CD4-positive, alpha-beta T cell (primary cell): ENCODE measurements around the gene VGF. TPM values are rescaled to one million over a fixed set of nuclear protein-coding genes. Genes with fewer than 3 reads are reported as not detected.

Experiments used
- ATAC-seq: fragments of 200-7000 bp; cut with Tn5 transposase; one replicate; pipeline ENCODE4 v1.10.0; 2022; ENCODE audit warnings: mild to moderate bottlenecking; ENCODE audit not compliant: poor library complexity
- CTCF ChIA-PET: fragments of 350-600 bp; sonication (Branson Sonifier 250); formaldehyde crosslinking; loops from one replicate; lab custom pipeline; 2021; ENCODE audit warnings: antibody characterized with exemption, inconsistent platforms; lab: Charles Lee
- POLR2A ChIA-PET: fragments of 350-600 bp; sonication (Branson Sonifier 250); formaldehyde crosslinking; loops from one replicate; lab custom pipeline; 2021; ENCODE audit warnings: antibody characterized with exemption, inconsistent platforms; lab: Charles Lee
- DNase-seq, 14 experiments: peaks; one replicate each; pipeline ENCODE4 v3.0.0-alpha.2; 2013 to 2020; ENCODE audit warnings: mixed read lengths in 2 of 14
- H3K27ac ChIP-seq, 2 donors: one replicate each; pipeline versions ENCODE4 v1.5.1 to v1.7.0; 2013; ENCODE audit warnings: low read length in 2 of 2, low read depth in 1 of 2, mild to moderate bottlenecking in 1 of 2
- H3K27me3 ChIP-seq, 2 experiments: 1 replicate in 1 of 2; 2 replicates in 1 of 2; pipeline versions ENCODE4 v1.6.1 to v1.7.0; 2013; ENCODE audit warnings: low read length in 2 of 2, control low read depth in 1 of 2, mild to moderate bottlenecking in 1 of 2, moderate library complexity in 1 of 2; ENCODE audit not compliant: insufficient read depth in 2 of 2, control insufficient read depth in 1 of 2
- H3K36me3 ChIP-seq: one replicate; pipeline ENCODE4 v1.6.1; 2013; ENCODE audit warnings: low read length, control low read depth; ENCODE audit not compliant: insufficient read depth
- H3K4me1 ChIP-seq: one replicate; pipeline ENCODE4 v1.6.1; 2013; ENCODE audit warnings: low read length, control low read depth; ENCODE audit not compliant: insufficient read depth
- H3K4me3 ChIP-seq: one replicate; pipeline ENCODE4 v1.5.1; 2013; ENCODE audit warnings: mild to moderate bottlenecking, low read length, moderate library complexity
- H3K9me3 ChIP-seq, 2 experiments: 1 replicate in 1 of 2; 2 replicates in 1 of 2; pipeline versions ENCODE4 v1.6.1 to v1.7.0; 2013; ENCODE audit warnings: low read length in 2 of 2, mild to moderate bottlenecking in 2 of 2, control low read depth in 1 of 2, moderate library complexity in 1 of 2; ENCODE audit not compliant: control insufficient read depth in 1 of 2, insufficient read depth in 1 of 2
- H3K27ac Mint-ChIP-seq: one replicate; pipeline ENCODE4 v1.8.0; 2020; ENCODE audit warnings: mixed read lengths
- H3K27me3 Mint-ChIP-seq: one replicate; pipeline ENCODE4 v1.8.0; 2021; ENCODE audit warnings: mixed read lengths
- H3K36me3 Mint-ChIP-seq: one replicate; pipeline ENCODE4 v1.8.0; 2021; ENCODE audit warnings: low read depth, mixed read lengths
- H3K4me1 Mint-ChIP-seq: one replicate; pipeline ENCODE4 v1.8.0; 2021; ENCODE audit warnings: low read depth, mixed read lengths
- H3K4me3 Mint-ChIP-seq: one replicate; pipeline ENCODE4 v1.8.0; 2020; ENCODE audit warnings: mild to moderate bottlenecking, mixed read lengths
- H3K9me3 Mint-ChIP-seq: one replicate; pipeline ENCODE4 v1.8.0; 2020; ENCODE audit warnings: mixed read lengths
- intact Hi-C, 2 experiments: fragments of 100-400 bp; cut with DNase I in 1 of 2; cut with micrococcal nuclease in 1 of 2; formaldehyde crosslinking; loops; one replicate each; pipeline versions ENCODE4 v1.15.1 to v1.9.0; 2023 to 2025; cut with DNase I, micrococcal nuclease
- total RNA-seq, 174 experiments: library from RNA in 2 of 174; stranded (reverse) in 2 of 174; gene quantifications; one replicate each; pipeline ENCODE4 v1.2.3 and lab custom pipeline; 2021 to 2026
- TF ChIP-seq, protein P1 (sequence below): fragments of 200-600 bp; IDR thresholded peaks from one replicate; pipeline ENCODE4 v1.8.0; 2022; ENCODE audit warnings: antibody characterized with exemption, mild to moderate bottlenecking

VGF gene
- total RNA-seq, 2 experiments from 2014 or later = not detected

DNA sequence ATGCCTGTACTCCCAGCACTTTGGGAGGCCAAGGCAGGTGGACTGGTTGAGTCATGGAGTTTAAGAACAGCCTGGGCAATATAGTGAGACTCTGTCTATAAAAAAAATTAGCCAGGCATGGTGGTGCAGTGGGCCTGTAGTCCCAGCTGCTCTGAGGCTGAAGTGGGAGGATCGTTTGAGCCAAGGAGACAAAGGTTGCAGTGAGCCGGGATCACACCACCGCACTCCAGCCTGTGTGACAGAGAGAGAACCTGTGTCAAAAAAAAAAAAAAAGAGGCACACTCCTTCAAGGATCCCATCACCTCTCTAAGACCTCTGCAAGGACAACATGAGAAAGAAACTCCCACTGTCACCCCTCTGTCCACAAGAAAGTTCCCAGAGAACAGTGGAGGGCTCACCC, 10.3 kb upstream of the VGF start:
- Histone ChIP-seq H3K4me3 (no peak overlapping the region), H3K27ac (no peak overlapping the region), H3K36me3 (no peaks in the 10 kb centered on the region), H3K9me3 (peaks cover 0 to 30% of the 10 kb centered on the region in 2 experiments), H3K27me3 (peaks cover 89 to 97% of the 10 kb centered on the region in 2 experiments), H3K4me1 (peaks cover 58% of the 10 kb centered on the region)
- DNase-seq (no peak), ATAC-seq (no peak)
- Mint-ChIP-seq H3K4me3 (no peak overlapping the region), H3K9me3 (no peaks in the 10 kb centered on the region), H3K36me3 (no peaks in the 10 kb centered on the region), H3K27ac (no peak overlapping the region), H3K27me3 (peaks cover 86% of the 10 kb centered on the region), H3K4me1 (peaks cover 39% of the 10 kb centered on the region)
- intact Hi-C loops = no loop called here
- TF ChIP-seq, protein P1, sequence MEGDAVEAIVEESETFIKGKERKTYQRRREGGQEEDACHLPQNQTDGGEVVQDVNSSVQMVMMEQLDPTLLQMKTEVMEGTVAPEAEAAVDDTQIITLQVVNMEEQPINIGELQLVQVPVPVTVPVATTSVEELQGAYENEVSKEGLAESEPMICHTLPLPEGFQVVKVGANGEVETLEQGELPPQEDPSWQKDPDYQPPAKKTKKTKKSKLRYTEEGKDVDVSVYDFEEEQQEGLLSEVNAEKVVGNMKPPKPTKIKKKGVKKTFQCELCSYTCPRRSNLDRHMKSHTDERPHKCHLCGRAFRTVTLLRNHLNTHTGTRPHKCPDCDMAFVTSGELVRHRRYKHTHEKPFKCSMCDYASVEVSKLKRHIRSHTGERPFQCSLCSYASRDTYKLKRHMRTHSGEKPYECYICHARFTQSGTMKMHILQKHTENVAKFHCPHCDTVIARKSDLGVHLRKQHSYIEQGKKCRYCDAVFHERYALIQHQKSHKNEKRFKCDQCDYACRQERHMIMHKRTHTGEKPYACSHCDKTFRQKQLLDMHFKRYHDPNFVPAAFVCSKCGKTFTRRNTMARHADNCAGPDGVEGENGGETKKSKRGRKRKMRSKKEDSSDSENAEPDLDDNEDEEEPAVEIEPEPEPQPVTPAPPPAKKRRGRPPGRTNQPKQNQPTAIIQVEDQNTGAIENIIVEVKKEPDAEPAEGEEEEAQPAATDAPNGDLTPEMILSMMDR = no peak
- ChIA-PET CTCF (interaction anchor here (1.1 kb wide), 2 partner anchors 17 to 23 kb away, joined by 3 read pairs; no protein-coding TSS in a partner anchor), POLR2A (no interaction called here)

DNA sequence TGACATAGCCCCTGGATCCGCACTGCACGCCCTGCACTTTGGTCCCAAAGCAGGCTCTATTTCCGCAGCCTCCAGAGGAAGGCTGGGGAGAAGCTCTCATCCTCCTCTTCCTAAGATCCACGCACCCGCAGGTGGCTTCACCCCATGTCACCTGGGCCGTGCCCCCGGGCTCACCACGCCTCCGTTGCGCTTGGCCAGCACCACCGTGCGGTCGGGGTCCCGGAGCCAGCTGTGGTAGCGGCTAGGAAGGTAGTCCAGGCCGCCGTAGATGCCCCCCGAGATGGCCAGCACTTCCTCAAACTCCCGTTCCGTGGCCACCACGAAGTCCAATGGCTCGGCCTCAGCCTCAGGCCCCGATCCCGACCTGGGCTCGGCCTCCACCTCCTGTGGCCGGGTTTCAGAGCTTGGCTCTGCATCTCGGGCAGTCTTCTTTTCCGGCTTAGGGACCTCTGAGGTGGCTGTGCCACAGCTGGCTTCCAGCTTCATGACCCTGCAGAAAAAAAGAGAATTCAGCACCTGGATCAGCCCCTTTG, 9.0 kb upstream of the VGF start:
- Mint-ChIP-seq H3K4me3 (peak overlapping the region; percentile 71), H3K36me3 (no peaks in the 10 kb centered on the region), H3K27me3 (peaks cover 93% of the 10 kb centered on the region), H3K4me1 (peaks cover 51% of the 10 kb centered on the region), H3K9me3 (no peaks in the 10 kb centered on the region), H3K27ac (no peak overlapping the region)
- TF ChIP-seq, protein P1 = no peak
- CTCF ChIA-PET = interaction anchor here (1.7 to 2.1 kb wide), 2 partner anchors 12 to 30 kb away, joined by 4 to 9 read pairs; no protein-coding TSS in a partner anchor
- intact Hi-C loops = no loop called here
- Histone ChIP-seq H3K9me3 (peaks cover 0 to 30% of the 10 kb centered on the region in 2 experiments), H3K27ac (no peak overlapping the region), H3K36me3 (no peaks in the 10 kb centered on the region), H3K4me3 (no peak overlapping the region), H3K4me1 (peaks cover 58% of the 10 kb centered on the region), H3K27me3 (peaks cover 94 to 97% of the 10 kb centered on the region in 2 experiments)
- POLR2A ChIA-PET = interaction anchor here (1.1 to 1.3 kb wide), 3 partner anchors 44 to 285 kb away, joined by 3 to 4 read pairs (median 3); partner anchors contain the start of genes UFSP1 and ZNHIT1
- ATAC-seq (no peak), DNase-seq (no peak)

DNA sequence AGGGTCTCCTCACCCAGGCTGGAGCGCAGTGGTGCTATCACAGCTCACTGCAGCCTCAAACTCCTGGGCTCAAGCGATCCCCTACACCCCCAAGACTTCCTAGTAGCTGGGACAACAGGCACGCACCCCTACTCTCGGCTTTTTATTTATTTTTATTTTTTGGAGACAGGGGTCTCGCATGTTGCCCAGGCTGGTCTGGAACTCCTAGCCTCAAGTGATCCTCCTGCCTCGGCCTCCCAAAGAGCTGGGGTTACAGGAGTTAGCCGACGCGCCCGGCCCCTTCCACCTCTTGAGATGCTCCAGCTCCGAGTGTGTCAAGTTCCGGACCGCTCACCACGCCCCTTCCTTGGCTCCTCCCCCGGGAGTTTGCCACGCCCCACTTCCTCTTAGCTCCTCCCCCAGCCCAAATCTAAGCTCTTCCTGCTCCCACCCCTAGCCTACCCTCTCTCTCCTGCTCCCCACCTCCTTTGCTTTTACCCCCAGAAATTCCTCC, 8.4 kb upstream of the VGF start:
- Histone ChIP-seq H3K4me3 (no peak overlapping the region), H3K4me1 (peaks cover 58% of the 10 kb centered on the region), H3K27ac (no peak overlapping the region), H3K36me3 (no peaks in the 10 kb centered on the region), H3K9me3 (peaks cover 0 to 32% of the 10 kb centered on the region in 2 experiments), H3K27me3 (peaks cover 96 to 99% of the 10 kb centered on the region in 2 experiments)
- H3K27me3 Mint-ChIP-seq = peaks cover 91% of the 10 kb centered on the region
- ChIA-PET CTCF (interaction anchor here (1.7 to 2.1 kb wide), 2 partner anchors 13 to 30 kb away, joined by 4 to 9 read pairs; no protein-coding TSS in a partner anchor), POLR2A (interaction anchor here (1.1 to 1.3 kb wide), 3 partner anchors 44 to 284 kb away, joined by 3 to 4 read pairs (median 3); partner anchors contain the start of genes UFSP1 and ZNHIT1)
- H3K9me3 Mint-ChIP-seq = no peaks in the 10 kb centered on the region
- intact Hi-C loops = no loop called here
- H3K4me3 Mint-ChIP-seq = peak overlapping the region; percentile 71
- ATAC-seq (peak; percentile 67), DNase-seq (peak; percentile 36 to 81 (median 55))
- no peaks in the 10 kb centered on the region for H3K36me3 Mint-ChIP-seq
- H3K27ac Mint-ChIP-seq = no peak overlapping the region
- TF ChIP-seq, protein P1 = no peak
- peaks cover 50% of the 10 kb centered on the region for H3K4me1 Mint-ChIP-seq
